Breast epithelium (tissue), 3 donors: ENCODE measurements around the gene TSTD1.
"Not testable (repeated sequence)": the region's sequence is repeated elsewhere in the genome, so short reads cannot be mapped to it uniquely, and the experiment has no call there.

Experiments used
- CTCF ChIP-seq, 3 donors: fragments of 450-650 bp; IDR thresholded peaks; one replicate each; pipeline ENCODE4 v1.5.1; 2016 to 2017; ENCODE audit warnings: antibody characterized with exemption in 3 of 3, mild to moderate bottlenecking in 3 of 3, moderate library complexity in 3 of 3
- POLR2A ChIP-seq: fragments of 450-650 bp; IDR thresholded peaks from one replicate; pipeline ENCODE4 v1.6.1; 2016; ENCODE audit warnings: antibody characterized with exemption, mild to moderate bottlenecking, moderate library complexity
- POLR2AphosphoS5 ChIP-seq, 3 donors: sonication (generic); formaldehyde crosslinking; IDR thresholded peaks; one replicate each; pipeline ENCODE4 v1.6.1; 2017; ENCODE audit warnings: antibody characterized with exemption in 3 of 3

- not testable (repeated sequence) for TF ChIP-seq CTCF (IDR thresholded peaks at IDR 0.05); POLR2AphosphoS5 (IDR thresholded peaks at IDR 0.05); POLR2A
Measured at GRCh38 chr1:161019111-161019660, 19.6 kb downstream of the TSTD1 start.
